GM21723 (cell line): ENCODE results near the gene UFC1.
A peak's percentile ranks its signal among the peaks of the same experiment; 100 is the strongest.

Experiments
- ATAC-seq: cut with Tn5 transposase; IDR thresholded peaks from one replicate; pipeline ENCODE4 v1.9.1; 2021; ENCODE audit warnings: mild to moderate bottlenecking, moderate library complexity; ENCODE audit not compliant: unreplicated experiment

Gene UFC1

GRCh38 chr1:161133220-161133740 lies 20.5 kb upstream of the UFC1 start:
- peak; percentile 22 for ATAC-seq

GRCh38 chr1:161137881-161138280 lies 15.9 kb upstream of the UFC1 start:
- no peak for ATAC-seq

- no peak for ATAC-seq
Measured at GRCh38 chr1:161138431-161138830, 15.3 kb upstream of the UFC1 start.

- no peak for ATAC-seq
Measured at GRCh38 chr1:161139766-161140165, 14.0 kb upstream of the UFC1 start.

DNA sequence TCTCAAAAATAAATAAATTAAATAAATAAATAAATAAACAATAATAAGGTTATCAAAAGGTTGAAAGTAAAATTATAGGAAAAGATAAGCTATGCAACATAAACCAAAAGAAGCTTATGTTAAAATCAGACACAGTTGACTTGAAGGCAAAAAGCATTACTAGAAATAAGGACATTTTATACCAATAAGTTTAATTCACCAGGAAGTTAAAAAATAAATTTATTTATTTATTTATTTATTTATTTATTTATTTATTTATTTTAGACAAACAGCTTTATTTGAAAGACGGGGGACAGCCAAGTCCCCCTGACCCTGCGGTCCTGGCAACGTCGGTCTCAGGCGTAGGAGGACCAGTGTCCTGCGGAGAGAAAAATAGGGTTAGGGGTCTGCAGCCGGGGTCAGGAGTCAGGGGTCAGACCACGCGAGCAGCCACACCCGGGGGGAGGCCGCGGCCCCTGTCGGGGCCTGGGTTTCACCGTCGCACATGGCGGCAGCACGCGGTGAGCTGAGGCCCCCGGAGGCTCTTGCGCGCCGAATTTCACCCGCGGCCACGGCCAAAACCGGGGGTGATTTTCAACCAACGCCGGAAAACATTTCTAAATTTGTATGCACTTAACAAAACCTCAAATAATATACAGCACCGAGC lies 12.9 kb upstream of the UFC1 start:
- no peak for ATAC-seq

DNA sequence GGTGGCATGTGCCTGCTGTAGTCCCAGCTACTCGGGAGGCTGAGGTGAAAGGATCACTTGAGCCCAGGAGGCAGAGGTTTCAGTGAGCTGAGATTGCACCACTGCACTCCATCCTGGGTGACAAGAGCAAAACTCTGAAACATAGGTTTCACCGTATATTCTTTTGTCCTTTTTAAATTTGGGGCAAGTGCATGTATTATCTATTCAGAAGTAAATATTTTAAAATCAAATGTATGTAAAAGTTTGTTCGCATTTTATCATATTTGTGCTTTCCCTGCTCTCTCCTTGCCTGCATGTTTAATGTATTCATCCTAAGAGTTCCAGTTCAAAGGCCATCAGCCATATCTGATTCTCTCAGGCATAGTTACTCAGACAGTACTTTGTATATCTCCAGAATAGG lies 7.9 kb upstream of the UFC1 start:
- ATAC-seq = no peak

DNA sequence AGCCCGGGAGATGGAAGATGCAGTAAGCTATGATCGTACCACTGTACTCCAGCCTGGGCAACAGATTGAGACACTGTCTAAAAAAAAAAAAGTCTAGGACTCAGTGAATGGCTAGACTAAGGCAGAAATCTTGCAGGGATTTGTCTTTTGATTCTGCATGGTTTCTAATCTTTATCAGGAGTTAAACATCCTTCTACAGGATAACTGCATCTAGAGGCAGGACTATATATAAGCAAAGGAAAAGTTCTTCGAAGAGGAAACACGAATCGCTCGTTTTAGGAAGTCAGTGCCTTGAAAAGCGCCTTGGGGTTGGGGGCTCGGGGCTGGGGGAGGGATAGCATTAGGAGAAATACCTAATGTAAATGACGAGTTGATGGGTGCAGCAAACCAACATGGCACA lies 602 bp upstream of the UFC1 start:
- ATAC-seq = peak; percentile 15

DNA sequence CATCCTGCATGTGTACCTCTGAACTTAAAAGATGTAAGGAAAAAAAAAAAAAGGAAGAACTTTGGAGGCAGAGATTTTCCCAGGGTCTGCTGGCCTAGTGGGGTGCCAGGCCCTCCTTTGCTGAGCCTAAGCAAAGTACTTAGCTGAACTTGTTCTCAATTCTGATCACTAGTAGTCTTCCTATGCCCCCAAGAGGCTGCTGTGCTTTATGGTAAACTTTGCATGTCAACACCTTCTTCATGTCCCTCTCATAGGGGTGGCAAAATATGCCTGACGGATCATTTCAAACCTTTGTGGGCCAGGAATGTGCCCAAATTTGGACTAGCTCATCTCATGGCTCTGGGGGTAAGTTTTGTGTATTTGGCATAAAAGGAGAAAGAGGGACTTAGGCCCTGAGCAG lies 4.1 kb downstream of the UFC1 start:
- ATAC-seq = no peak

- ATAC-seq = no peak
Measured at GRCh38 chr1:161158316-161159010, 4.7 kb downstream of the UFC1 start.

GRCh38 chr1:161159087-161159912 lies 5.5 kb downstream of the UFC1 start, which contains the start of gene USP21:
USP21 (plus strand) TSS chr1:161159500; CDS start chr1:161160641, 1,141 bp downstream.
- ATAC-seq = peak; percentile 83

- no peak for ATAC-seq
Measured at GRCh38 chr1:161159913-161160243, 6.1 kb downstream of the UFC1 start.

GRCh38 chr1:161160671-161161145 lies 6.9 kb downstream of the UFC1 start:
- ATAC-seq = no peak

- ATAC-seq = no peak
Measured at GRCh38 chr1:161161652-161162051, 7.9 kb downstream of the UFC1 start.

- ATAC-seq = no peak
Measured at GRCh38 chr1:161162052-161162451, 8.3 kb downstream of the UFC1 start.

- no peak for ATAC-seq
Measured at GRCh38 chr1:161162806-161163205, 9.0 kb downstream of the UFC1 start.

- no peak for ATAC-seq
Measured at GRCh38 chr1:161163793-161164192, 10.0 kb downstream of the UFC1 start.

- no peak for ATAC-seq
Measured at GRCh38 chr1:161164901-161165610, 11.3 kb downstream of the UFC1 start.

GRCh38 chr1:161165742-161166668 lies 12.2 kb downstream of the UFC1 start, which contains the start of gene PPOX:
PPOX (plus strand) TSS chr1:161166426; CDS start chr1:161166848, 422 bp downstream.
- ATAC-seq = peak; percentile 95

DNA sequence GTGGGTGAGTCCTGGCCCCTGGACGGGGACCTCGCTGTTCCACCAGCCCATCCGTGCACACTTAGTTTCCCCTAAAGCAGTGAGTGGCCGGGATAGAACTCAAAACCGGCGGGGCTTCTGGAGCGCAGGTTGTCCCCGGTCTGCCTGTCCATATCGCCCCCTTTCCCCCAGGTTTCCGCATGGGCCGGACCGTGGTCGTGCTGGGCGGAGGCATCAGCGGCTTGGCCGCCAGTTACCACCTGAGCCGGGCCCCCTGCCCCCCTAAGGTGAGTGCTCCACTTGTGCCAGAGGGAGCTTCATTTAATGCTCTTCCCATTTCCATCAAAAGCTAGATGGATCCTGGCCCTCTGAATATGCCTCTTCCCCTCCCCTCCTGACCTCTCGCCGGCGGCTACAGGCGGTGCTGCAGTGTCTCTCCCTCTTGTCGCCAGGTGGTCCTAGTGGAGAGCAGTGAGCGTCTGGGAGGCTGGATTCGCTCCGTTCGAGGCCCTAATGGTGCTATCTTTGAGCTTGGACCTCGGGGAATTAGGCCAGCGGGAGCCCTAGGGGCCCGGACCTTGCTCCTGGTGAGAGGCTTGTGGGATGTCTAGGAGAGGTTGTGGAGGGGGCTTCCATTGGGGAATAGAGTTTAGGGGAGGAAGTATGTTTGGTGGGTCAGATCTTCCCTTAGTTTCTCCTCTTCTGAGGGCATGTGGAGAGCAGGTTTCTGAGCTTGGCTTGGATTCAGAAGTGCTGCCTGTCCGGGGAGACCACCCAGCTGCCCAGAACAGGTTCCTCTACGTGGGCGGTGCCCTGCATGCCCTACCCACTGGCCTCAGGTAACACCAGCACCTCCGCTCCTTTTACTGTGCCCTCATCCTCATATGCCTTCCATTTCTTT lies 13.1 kb downstream of the UFC1 start:
- peak; percentile 7 for ATAC-seq
